D721Med (cell line): ENCODE results near the gene RAVER1.

Source experiments
- DNase-seq: peaks from one replicate; pipeline ENCODE4 v3.0.0; 2011; ENCODE audit warnings: low spot score; ENCODE audit not compliant: insufficient read length
- FAIRE-seq: peaks from 2 replicates; lab custom pipeline; 2011; peaks lifted over from hg19 to GRCh38; lab: Jason Lieb, UNC
- TF ChIP-seq, protein P1 (sequence below): IDR thresholded peaks from 2 replicates; pipeline ENCODE4 v1.5.1; 2012; ENCODE audit warnings: mild to moderate bottlenecking, control low read depth; ENCODE audit not compliant: insufficient read depth; ENCODE audit errors: missing control alignments

The RAVER1 gene

DNA sequence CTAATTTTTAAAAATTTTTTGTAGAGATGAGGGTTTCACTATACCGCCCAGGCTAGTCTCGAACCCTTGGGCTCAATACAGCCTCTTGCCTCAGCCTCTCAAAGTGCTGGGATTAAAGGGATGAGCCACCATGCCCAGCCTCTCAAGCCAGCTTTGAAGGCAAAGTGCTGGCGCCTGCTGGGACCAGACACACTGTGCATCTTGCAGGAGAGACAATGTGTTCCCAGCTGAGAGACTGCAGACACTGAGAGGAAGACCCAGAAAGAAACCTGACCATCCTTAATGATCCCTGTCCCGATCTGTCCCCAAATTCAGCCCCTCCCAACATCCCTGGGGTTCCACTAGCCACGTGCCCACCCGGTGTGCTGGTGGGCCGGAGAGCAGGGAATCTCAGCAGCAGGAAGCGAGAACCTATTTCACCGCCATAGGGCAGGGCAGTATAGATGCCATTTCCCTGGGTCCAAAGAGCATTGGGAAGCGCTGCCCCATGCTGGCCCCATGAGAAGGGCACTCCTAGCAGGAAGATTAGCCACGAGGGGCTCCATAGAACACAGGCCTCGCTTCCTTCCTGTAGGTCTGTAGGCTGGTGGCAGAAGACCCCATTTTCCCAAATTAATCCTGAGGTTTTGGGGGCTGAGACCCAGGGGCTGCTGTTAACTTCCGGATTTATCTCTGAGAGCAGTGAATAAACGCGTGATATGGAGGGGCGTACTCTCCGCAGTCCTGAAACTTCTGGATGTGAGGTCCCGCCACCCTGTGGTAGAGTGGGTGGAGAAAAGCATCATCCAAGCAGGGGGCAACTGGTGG lies 968 bp downstream of the RAVER1 start:
- FAIRE-seq: no peak
- DNase-seq: no peak
- TF ChIP-seq, protein P1, sequence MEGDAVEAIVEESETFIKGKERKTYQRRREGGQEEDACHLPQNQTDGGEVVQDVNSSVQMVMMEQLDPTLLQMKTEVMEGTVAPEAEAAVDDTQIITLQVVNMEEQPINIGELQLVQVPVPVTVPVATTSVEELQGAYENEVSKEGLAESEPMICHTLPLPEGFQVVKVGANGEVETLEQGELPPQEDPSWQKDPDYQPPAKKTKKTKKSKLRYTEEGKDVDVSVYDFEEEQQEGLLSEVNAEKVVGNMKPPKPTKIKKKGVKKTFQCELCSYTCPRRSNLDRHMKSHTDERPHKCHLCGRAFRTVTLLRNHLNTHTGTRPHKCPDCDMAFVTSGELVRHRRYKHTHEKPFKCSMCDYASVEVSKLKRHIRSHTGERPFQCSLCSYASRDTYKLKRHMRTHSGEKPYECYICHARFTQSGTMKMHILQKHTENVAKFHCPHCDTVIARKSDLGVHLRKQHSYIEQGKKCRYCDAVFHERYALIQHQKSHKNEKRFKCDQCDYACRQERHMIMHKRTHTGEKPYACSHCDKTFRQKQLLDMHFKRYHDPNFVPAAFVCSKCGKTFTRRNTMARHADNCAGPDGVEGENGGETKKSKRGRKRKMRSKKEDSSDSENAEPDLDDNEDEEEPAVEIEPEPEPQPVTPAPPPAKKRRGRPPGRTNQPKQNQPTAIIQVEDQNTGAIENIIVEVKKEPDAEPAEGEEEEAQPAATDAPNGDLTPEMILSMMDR: no peak

DNA sequence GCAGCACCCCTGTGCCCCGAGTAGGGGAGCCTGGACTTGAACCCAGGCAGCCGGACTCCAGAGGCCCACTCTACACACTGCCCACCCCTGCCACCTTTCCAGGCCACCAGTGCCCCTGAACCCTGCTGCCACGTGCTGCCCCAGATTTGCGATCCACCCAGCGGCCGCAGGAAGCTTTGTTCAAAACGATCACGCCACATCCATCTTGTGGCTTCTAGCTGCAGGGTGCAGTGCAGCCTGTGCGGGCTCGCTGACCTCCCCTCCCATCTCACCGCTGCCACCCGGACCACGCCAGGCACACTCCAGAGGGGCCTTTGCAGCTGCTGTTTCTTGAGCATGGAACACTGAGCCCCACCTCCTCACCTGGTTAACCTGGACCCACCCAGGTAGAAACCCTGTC lies 3.8 kb downstream of the RAVER1 start:
- DNase-seq (no peak), FAIRE-seq (no peak)
- TF ChIP-seq, protein P1: no peak

DNA sequence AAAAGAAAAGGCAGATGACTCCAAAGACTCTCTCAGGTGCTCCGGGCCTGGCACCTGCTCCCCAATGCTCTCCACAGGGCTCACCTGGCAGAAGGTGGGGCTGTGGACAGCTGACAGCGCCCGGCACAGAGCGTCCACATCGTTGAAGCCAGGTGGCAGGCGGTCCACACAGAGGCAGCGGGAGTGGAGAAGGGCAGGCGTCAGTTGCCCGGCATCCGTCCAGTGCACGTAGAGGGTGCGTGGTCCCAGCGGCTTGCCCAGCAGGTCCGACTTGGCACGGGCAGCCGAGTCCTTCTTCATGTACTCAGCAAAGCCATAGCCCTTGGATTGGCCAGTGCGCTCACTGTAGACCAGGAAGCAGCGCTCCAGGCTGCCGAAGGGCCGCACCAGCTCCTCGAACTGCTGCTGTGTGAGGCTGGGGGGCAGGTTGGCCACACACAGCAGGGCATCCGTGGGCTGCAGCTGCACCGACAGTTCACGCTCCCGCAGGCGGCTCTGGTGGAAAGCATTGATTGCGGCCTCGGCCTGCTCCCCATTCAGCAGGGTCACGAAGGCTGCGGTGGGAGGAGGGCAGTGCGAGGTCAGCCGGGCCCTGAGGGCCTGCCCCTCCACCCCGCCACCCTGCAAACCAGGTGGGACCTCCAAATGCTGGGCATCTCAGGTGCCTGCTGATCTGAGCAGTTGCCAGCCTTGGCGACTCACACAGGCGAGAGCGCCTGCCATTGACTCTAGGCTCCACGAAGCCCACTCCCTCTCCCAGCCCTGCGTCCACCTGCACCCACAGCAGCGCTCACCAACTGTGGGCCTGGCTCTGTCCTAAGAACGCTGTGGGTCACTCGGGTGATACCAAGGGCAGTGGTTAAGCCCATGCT lies 4.5 kb downstream of the RAVER1 start:
- TF ChIP-seq, protein P1: no peak
- no peak for DNase-seq
- no peak for FAIRE-seq

DNA sequence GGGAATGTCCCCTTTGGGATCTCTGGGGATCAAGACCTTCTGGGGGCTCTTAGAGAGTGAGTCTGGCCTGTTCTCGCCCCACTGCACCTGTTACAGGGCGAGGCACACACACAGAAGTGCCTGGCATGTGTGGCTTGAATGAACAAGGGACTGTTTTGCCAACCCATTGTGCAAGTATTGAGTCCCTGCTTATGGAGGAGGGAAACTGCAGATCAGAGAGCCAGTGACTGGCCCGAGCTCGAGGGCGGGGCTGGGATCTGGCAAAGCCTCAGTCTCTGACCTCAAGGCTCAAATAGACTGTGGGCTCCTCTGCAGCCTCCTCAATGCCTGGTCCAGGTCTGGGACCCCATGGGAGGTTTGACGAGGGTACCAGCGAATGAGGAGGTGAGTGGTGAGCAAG lies 5.5 kb downstream of the RAVER1 start:
- FAIRE-seq: no peak
- DNase-seq: no peak
- TF ChIP-seq, protein P1: no peak

DNA sequence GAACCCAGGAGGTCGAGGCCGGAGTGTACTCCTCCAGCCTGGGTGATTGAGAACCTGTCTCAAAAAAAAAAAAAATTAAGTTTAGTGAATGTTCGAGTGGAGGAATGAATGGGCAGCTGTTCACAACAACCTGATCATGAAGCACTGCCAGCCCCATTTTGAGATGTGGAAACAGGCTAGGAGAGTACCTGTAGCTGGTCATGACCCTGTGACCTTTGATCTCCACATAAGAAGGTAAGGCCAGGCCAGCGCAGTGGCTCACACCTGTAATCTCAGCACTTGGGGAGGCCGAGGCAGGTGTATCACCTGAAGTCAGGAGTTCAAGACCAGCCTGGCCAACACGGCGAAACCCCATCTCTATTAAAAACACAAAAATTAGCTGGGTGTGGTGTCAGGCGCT lies 7.6 kb downstream of the RAVER1 start:
- no peak for FAIRE-seq
- TF ChIP-seq, protein P1: no peak
- no peak for DNase-seq

DNA sequence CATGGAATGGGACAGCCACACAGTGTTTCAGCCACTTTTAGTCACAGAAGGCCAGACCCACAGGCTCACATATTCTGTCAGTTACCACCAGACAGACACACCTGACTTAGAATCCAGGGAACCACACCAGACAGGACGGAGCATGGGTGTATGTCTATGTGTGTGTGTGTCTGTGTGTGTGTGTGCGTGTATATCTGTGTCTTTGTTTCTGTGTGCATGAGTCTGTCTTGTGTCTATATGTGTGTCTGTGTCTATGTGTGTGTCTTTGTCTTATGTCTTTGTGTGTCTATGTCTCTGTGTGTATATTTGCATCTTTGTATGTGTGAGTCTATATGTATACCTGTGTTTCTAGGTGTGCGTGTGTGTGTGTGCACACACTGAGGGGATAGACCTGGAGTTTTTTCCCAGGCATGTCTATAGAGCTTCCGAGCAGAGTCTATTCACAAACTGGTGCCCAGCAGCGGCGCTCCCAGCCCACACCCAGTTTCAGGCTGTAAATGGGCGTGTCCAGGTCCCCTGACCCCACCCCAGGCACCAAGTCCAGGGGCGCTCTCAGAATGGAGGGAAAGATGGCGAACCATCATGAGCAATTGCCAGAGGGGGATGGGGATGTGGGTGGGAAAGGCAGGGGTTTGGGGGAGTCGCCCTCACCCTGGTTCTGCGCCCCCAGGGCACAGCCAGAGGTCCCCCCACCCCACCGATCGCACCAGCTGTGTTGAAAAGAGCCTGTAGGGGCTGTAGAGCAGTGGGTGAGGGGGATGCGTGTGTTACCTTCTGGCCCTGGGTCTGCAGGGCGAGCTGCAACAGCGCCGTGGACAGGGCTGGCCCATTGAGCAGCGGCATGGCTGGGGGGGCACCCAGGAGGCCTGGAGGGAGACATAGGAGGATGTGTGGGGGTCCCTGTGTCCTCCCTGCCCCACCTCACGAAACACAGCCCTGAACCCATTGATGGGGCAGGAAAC lies 11.2 kb downstream of the RAVER1 start:
- TF ChIP-seq, protein P1: no peak
- no peak for DNase-seq
- no peak for FAIRE-seq
